NCI-H748 treated with DMSO at 0.1 percent for 48 hours (cell line): Measurements from ENCODE around the gene TYW3.

Source experiments
- DNase-seq: peaks from one replicate; lab custom pipeline; 2025; lab: John Stamatoyannopoulos, UW

Gene TYW3

DNA sequence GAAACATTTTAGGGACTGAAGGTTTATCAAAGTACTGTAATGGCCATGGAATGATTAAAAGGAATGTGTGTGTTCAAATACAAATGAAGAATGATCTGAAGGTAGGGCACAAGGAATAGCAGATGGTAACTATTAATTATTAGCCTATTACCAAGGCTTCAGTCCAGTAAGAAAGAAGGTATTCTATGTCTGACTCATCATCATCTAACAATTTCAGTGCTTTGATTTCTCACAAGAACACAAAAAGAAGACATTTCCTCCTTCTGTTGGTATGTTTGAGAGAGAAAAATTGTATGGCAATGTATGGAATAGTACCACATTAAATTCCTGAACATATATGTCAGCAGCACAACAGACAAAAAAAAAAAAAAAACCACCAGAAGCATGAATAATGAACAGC is 57.5 kb downstream of the TYW3 start:
- DNase-seq = no peak

DNA sequence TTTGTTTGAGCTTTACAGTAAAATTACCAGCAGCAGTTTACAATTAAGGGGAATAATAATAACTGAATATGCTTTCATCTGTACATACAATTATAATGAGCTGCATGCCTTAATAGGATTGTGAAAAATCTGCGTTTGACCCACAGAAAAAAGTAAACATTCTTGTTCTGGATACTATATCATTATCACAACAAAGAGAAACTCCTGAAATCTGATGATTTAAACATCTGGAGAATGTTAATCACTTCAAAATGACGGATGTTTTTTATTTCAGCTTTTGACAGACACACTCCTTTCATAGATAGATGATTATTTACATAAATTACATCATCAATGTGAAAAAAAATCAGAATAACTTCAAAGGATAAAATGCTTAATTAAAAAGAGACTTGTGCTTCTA is 58.5 kb downstream of the TYW3 start:
- DNase-seq = no peak

DNA sequence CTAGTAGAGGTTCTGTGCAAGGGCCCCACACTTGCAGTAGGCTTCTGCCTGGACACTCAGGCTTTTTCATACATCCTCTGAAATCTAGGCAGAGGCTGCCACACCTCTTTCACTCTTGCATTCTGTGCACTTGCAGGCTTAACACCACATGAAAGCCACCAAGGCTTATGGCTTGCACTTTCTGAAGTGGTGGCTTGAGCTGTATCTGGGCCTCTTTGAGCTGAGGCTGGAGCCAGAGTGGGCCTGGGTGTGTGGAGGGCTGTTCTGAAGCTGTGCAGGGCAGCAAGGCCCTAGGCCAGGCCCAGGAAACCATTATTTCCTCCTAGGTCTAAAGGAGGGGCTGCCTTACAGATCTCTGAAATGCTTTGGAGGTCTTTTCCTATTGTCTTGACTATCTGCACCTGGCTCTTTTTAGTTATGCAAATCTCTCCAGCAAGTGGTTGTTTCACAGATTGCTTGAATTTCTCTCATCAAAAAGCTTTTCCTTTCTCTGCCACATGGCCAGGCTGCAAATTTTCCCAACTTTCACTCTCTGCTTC is 66.2 kb downstream of the TYW3 start:
- DNase-seq = no peak

DNA sequence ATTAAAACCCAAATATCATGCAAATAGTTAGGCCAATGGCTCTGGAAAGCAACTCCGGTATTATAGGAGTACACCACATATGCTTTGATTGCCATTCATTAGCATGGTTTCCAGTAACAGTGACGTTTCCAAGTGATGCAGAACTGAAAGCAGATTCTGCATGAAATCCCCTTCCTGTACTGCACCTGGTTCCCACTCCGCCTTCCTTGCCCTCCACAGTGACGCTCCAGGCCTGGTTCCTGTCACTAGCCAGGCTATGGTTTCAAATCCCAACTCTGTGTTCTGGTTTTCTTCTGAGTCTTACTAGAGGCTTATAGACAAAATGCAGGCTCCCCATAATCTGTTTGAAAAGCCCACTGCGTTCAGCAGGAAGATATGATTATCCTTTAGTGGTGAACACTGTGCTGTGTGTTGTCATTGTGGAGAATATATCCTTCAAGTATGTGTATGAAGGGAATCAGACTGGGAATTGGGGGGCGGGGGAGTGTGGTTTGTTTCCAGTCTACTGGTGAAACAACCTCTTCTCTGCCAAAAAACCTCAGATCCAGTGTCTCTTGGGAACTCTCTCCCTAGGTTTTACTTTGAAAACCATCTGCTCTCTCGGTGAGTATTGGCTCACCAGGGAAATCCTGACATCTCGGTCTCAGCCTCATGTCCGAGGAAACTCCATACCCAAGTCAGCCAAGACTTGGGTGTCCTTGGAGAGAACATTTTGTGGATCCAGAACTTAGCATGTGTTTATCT is 78.7 kb downstream of the TYW3 start:
- DNase-seq = no peak

DNA sequence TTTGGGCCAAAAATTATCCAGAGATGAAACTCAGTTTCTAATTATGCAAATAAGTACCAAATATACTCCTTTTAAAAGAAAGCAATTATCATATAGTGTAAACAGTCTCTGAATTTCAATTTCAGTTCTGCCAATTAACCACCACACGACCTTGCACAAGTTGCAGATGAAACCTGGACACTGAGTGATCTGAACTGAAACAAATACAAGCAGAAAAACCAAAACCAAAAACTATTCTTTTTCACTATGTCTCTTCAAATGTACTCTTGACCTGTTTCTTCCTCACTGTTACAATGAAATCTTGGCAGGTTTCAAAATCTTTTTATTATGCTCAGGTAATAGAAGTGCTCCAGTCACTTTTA is 79.2 kb downstream of the TYW3 start:
- no peak for DNase-seq
